GM23338 (cell line): Measurements from ENCODE around the gene MYO9A. TPM values are rescaled to one million over a fixed set of nuclear protein-coding genes. Genes with fewer than 3 reads are reported as not detected.

ENCODE experiments used
- ATAC-seq: fragments of 200-7000 bp; cut with Tn5 transposase; 3 replicates; pipeline ENCODE4 v1.9.1; 2020
- DNase-seq: peaks from one replicate; pipeline ENCODE4 v3.0.0-alpha.2; 2015; ENCODE audit warnings: low spot score
- H2AFZ ChIP-seq: fragments of 200-600 bp; sonication (generic); 2 replicates; pipeline ENCODE4 v1.8.0; 2016; ENCODE audit warnings: antibody characterized with exemption, mild to moderate bottlenecking, moderate library complexity
- H3F3A ChIP-seq: fragments of 200-600 bp; sonication (generic); replicated peaks from 2 replicates; pipeline ENCODE4 v1.8.0; 2017; ENCODE audit warnings: antibody characterized with exemption, mixed run types, low read depth
- H3K27ac ChIP-seq: fragments of 200-600 bp; sonication (generic); 2 replicates; pipeline ENCODE4 v1.6.1; 2016; ENCODE audit warnings: low read depth
- H3K27me3 ChIP-seq: fragments of 200-600 bp; sonication (generic); 2 replicates; pipeline ENCODE4 v1.8.0; 2016; ENCODE audit warnings: mild to moderate bottlenecking, mixed run types, moderate library complexity; ENCODE audit not compliant: insufficient read depth
- H3K36me3 ChIP-seq: fragments of 200-600 bp; sonication (generic); 2 replicates; pipeline ENCODE4 v1.8.0; 2016; ENCODE audit warnings: mild to moderate bottlenecking; ENCODE audit not compliant: insufficient read depth
- H3K4me1 ChIP-seq: fragments of 200-600 bp; sonication (generic); 2 replicates; pipeline ENCODE4 v1.8.0; 2016; ENCODE audit warnings: mild to moderate bottlenecking, moderate library complexity; ENCODE audit not compliant: insufficient read depth
- H3K4me2 ChIP-seq: fragments of 200-600 bp; sonication (generic); 2 replicates; pipeline ENCODE4 v1.7.1; 2017; ENCODE audit warnings: mixed run types
- H3K4me3 ChIP-seq: fragments of 200-600 bp; sonication (generic); 2 replicates; pipeline ENCODE4 v1.6.1; 2016; ENCODE audit warnings: mixed run types
- H3K79me2 ChIP-seq: fragments of 200-600 bp; sonication (generic); replicated peaks from 2 replicates; pipeline ENCODE4 v1.8.0; 2017; ENCODE audit warnings: mild to moderate bottlenecking; ENCODE audit not compliant: insufficient read depth
- H3K9me2 ChIP-seq: fragments of 200-600 bp; sonication (generic); 2 replicates; pipeline ENCODE4 v1.8.0; 2017; ENCODE audit not compliant: insufficient read depth
- H4K20me1 ChIP-seq: fragments of 200-600 bp; sonication (generic); replicated peaks from 2 replicates; pipeline ENCODE4 v1.8.0; 2017; ENCODE audit warnings: mild to moderate bottlenecking; ENCODE audit not compliant: insufficient read depth
- H3K27ac Mint-ChIP-seq: 2 replicates; pipeline ENCODE4 v1.8.0; 2020; ENCODE audit warnings: inconsistent platforms, mild to moderate bottlenecking, moderate library complexity, mixed read lengths
- H3K27me3 Mint-ChIP-seq: 3 replicates; pipeline ENCODE4 v1.8.0; 2022; ENCODE audit warnings: low read depth, mild to moderate bottlenecking, moderate library complexity, mixed read lengths, inconsistent platforms; ENCODE audit not compliant: insufficient read depth, poor library complexity
- H3K36me3 Mint-ChIP-seq: 3 replicates; pipeline ENCODE4 v1.8.0; 2021; ENCODE audit warnings: low read depth, mild to moderate bottlenecking, inconsistent platforms, moderate library complexity, mixed read lengths
- H3K4me1 Mint-ChIP-seq: 3 replicates; pipeline ENCODE4 v1.8.0; 2020; ENCODE audit warnings: mild to moderate bottlenecking, inconsistent platforms, mixed read lengths
- H3K4me3 Mint-ChIP-seq: 3 replicates; pipeline ENCODE4 v1.8.0; 2021; ENCODE audit warnings: moderate library complexity, mild to moderate bottlenecking, inconsistent platforms, mixed read lengths
- H3K9me3 Mint-ChIP-seq: 3 replicates; pipeline ENCODE4 v1.8.0; 2020; ENCODE audit warnings: moderate library complexity, mild to moderate bottlenecking, inconsistent platforms, mixed read lengths
- CREB1 ChIP-seq: fragments of 250-450 bp; sonication (Bioruptor Pico); IDR thresholded peaks from 2 replicates; pipeline ENCODE4 v1.5.0; 2020; ENCODE audit warnings: low read depth, mild to moderate bottlenecking, moderate library complexity
- CTCF ChIP-seq, 2 experiments: fragments of 200-600 bp in 1 of 2; sonication (generic) in 1 of 2; conservative IDR thresholded peaks; 2 replicates each; pipeline versions ENCODE4 v1.5.1 to v1.6.1; 2016 to 2017; ENCODE audit warnings: antibody characterized with exemption in 2 of 2, low read depth in 2 of 2, mild to moderate bottlenecking in 2 of 2, moderate library complexity in 1 of 2
- ETS1 ChIP-seq: IDR thresholded peaks from 2 replicates; pipeline ENCODE4 v1.6.1; 2016; ENCODE audit warnings: antibody characterized with exemption
- EZH2 ChIP-seq: fragments of 200-600 bp; sonication (generic); IDR thresholded peaks from one replicate; pipeline ENCODE4 v1.8.0; 2017; ENCODE audit warnings: antibody characterized with exemption, mild to moderate bottlenecking, low read depth; ENCODE audit not compliant: unreplicated experiment
- EZH2phosphoT487 ChIP-seq: fragments of 200-600 bp; sonication (generic); IDR thresholded peaks from one replicate; pipeline ENCODE4 v1.8.1; 2018; ENCODE audit warnings: antibody characterized with exemption; ENCODE audit not compliant: unreplicated experiment
- JUNB ChIP-seq: IDR thresholded peaks from one replicate; pipeline ENCODE4 v1.6.1; 2016; ENCODE audit warnings: antibody characterized with exemption; ENCODE audit not compliant: unreplicated experiment
- NANOG ChIP-seq: IDR thresholded peaks from 2 replicates; pipeline ENCODE4 v1.6.1; 2016; ENCODE audit warnings: antibody characterized with exemption, borderline replicate concordance
- POLR2AphosphoS5 ChIP-seq: IDR thresholded peaks from 2 replicates; pipeline ENCODE4 v1.6.1; 2016; ENCODE audit warnings: antibody characterized with exemption, low read depth
- REST ChIP-seq: IDR thresholded peaks from one replicate; pipeline ENCODE4 v1.6.1; 2018; ENCODE audit warnings: antibody characterized with exemption; ENCODE audit not compliant: unreplicated experiment
- STAT1 ChIP-seq: IDR thresholded peaks from one replicate; pipeline ENCODE4 v1.6.1; 2016; ENCODE audit warnings: antibody characterized with exemption; ENCODE audit not compliant: unreplicated experiment
- ZNF114 ChIP-seq: fragments of 250-450 bp; sonication (Bioruptor Pico); IDR thresholded peaks from 2 replicates; pipeline ENCODE4 v1.5.0; 2020; ENCODE audit warnings: mild to moderate bottlenecking, moderate library complexity
- ZNF331 ChIP-seq: fragments of 250-450 bp; sonication (Bioruptor Pico); IDR thresholded peaks from 2 replicates; pipeline ENCODE4 v1.5.0; 2020; ENCODE audit warnings: low read depth, mild to moderate bottlenecking, moderate library complexity
- ZNF462 ChIP-seq: fragments of 250-450 bp; sonication (Bioruptor Pico); IDR thresholded peaks from 2 replicates; pipeline ENCODE4 v1.5.0; 2020; ENCODE audit warnings: mild to moderate bottlenecking, moderate library complexity
- polyA plus RNA-seq: library from polyadenylated mRNA; unstranded; fragments of >200 nt; fragmentation: Nextera tagmentation; extraction: Ambion mirVana; gene quantifications from 2 replicates; pipeline ENCODE4 v1.2.1, GENCODE V29; 2016
- total RNA-seq: library from RNA; depleted of rRNA; stranded (reverse); fragments of >200 nt; shearing (Covaris generic); gene quantifications from 2 replicates; pipeline ENCODE4 v1.2.3, GENCODE V29; 2014

The MYO9A gene
- total and polyA plus RNA-seq, 2 experiments from 2014 or later: 11.6 to 32.8 TPM

- Mint-ChIP-seq H3K27ac (no peak overlapping the region), H3K4me1 (no peaks in the 10 kb centered on the region), H3K9me3 (no peaks in the 10 kb centered on the region), H3K36me3 (no peaks in the 10 kb centered on the region), H3K4me3 (no peak overlapping the region), H3K27me3 (no peaks in the 10 kb centered on the region)
- Histone ChIP-seq H3K27ac (no peak overlapping the region), H3K4me1 (no peaks in the 10 kb centered on the region), H3K36me3 (no peaks in the 10 kb centered on the region), H4K20me1 (no peaks in the 10 kb centered on the region), H2AFZ (no peak overlapping the region), H3K79me2 (no peaks in the 10 kb centered on the region), H3K4me3 (no peak overlapping the region), H3F3A (no peaks in the 10 kb centered on the region), H3K9me2 (no peaks in the 10 kb centered on the region), H3K27me3 (no peaks in the 10 kb centered on the region), H3K4me2 (no peak overlapping the region)
- ATAC-seq: no peak
- TF ChIP-seq EZH2 (no peak), ETS1 (no peak), ZNF331 (no peak), CTCF (conservative IDR thresholded peaks at IDR 0.05; ENCODE audit: low read depth in 2 of 2) (no peak), EZH2phosphoT487 (no peak), POLR2AphosphoS5 (no peak), REST (no peak), STAT1 (no peak), NANOG (no peak), CREB1 (CRISPR knock-in tag) (no peak), ZNF462 (no peak), JUNB (no peak), ZNF114 (CRISPR knock-in tag) (no peak)
- DNase-seq: no peak
These were observed 111.6 kb downstream of the MYO9A start for GRCh38 chr15:72006382-72006781.
